HG03095 (cell line): ENCODE data around the gene TSPAN1.
A peak's percentile ranks its signal among the peaks of the same experiment; 100 is the strongest.

Experiments
- ATAC-seq: cut with Tn5 transposase; IDR thresholded peaks from one replicate; pipeline ENCODE4 v1.9.1; 2021; ENCODE audit warnings: moderate library complexity; ENCODE audit not compliant: unreplicated experiment

TSPAN1 gene

DNA sequence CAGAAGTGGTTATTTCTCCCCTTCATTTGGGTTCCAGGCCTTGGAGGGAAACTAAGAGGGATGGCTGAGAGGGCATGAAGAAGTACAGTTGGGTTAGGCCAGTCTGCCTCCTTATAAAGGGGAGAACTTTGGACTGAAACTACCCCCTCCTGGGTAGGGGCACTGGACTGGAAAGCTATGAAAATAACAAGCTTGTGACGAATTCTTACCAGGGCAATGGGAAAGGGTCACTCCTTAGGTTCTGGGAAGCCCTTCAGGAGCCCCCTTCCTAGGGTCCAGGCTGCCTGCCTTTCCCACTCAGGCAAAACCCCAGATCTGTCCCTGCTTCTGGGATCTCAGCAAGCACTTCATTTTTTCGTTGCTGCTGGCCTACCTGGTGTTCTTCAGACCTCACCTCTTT, 11.2 kb downstream of the TSPAN1 start:
- no peak for ATAC-seq

DNA sequence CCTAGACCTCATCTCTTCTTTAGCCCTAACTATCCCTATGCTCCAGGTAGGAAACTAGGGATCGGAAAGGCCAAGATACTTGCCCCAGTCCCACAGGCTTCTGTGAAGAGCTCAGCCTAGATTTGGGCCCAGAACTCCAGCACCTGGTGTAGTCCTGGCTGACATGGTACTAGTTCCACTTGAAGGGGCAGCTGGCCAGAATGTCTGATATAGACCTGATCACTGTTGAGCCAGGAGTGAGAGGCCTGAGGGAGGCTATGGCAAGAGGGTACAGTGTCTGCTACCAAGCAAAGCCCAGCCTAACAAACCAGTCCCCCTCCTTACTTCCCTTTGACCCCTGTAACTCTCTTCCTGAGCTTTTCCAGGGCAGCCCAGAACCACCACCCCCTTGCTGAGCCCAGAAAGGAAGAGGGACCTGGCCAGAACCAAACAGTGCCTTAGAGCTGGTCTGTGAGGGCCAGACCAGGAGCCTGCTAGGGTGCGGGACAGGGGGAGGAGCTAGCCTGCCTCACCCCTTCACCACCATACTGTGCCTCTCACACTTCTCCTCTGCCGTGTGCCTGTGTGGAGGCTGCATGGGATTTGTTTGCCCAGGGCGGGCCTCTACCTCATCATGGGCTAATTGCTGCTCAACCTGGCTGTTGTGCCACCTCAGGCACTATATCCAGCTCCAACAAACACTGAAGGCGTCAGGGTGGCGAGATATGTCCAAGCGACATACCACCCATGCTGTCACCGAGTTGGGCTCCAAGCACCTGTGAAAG, 12.4 kb downstream of the TSPAN1 start:
- no peak for ATAC-seq

DNA sequence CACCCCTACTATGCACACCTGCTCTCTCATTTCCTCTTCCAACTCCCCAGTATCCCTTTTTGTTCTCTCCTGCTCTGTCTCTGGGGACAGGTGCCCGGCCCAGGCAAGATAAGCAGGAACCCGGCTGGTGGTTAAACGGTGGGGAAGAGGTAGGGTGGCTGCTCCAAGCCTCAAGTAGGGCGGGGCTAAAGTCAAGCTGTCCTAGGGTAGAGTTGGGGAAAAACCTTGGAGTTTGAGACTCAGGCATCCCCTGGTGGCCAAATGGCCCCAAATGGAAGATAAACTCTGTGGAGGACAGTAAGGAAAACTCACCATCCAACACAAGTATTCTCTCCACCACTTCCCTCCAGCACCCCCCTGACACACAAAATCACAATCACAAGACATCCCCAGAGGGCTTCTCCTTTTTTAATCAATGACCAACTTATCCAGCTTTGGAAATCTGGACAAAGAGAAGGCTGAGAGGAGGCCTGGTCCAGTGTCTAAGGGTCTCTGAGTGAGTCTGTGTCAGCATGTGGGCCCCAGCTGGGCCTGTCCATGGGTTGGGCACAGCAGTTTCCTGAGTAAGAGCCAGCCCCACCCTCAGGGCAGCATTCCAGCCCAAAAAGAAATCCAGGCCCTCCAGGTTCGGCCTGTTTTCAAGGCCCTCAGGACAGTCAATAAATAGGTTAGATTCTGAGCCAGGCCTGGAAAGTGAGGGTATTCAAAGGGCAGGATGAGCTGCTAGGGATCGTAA, 13.6 kb downstream of the TSPAN1 start:
- no peak for ATAC-seq

DNA sequence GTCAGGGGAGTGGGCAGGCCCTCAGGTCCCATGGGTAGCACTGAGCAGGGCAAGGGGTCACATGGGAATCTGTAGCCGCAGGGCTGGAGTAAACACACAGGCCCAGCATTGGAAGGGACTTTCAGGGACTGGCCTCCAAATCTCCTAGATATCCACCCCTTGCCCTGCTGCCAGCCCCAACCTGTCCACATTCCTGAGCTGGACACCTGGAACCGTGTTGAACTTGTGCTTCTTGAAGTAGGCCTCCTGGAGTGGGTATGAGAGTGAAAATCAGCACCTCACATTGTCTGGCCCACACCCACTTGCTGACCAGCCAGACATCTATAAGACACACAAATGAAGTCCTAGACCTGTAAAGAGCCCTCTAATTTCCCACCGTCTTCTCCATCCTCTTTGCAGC, 15.7 kb downstream of the TSPAN1 start:
- ATAC-seq, result no peak

DNA sequence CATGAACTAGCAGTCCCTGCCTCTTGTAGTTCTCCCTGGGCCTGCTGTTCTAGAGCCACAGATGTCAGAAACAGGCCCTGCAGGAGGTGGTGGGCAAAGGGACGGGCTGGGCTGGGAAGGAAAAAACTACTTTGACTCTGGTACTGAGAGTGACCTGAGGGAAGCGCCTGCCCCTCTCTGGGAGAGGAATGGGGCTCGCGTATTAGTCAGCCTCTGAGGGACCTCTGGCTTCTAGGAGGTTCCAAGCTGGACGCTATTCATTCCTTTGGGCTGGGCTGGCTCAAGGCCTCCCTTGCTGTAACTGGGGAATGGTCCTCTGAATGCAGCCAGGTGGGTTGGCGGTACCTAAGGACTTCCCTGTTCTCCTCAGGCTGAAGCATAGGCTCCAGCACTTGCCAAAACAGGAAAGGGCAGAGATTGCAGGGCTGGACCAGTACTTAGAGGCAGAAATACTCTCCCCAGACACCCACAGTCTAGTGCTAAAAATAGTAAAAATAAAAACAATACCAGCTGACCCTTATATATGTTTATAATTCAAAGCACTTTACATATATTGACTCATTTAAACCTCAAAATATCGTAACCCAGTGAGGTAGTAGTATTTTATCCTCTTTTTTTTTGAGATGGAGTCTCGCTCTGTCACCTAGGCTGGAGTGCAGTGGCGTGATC, 16.3 kb downstream of the TSPAN1 start:
- no peak for ATAC-seq

DNA sequence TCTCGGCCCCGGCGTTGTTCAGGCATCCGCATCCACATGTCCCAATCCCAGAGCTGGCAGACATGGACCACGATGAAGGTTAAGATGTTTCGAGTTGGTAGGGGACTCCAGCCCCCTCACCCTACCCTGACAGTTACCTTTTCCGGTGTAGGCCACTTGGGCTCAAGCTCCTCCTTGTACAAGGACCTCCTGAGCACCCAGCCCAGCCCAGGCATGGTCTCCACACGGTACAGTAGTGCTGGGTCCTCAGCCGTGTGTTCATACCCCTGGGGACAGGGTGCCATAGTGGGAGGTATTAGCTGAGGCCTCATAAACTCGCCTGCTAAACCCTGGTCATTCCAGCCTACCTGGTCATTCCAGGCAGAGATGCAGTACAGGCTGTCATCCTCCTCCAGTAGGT, 17.3 kb downstream of the TSPAN1 start:
- ATAC-seq, result no peak

DNA sequence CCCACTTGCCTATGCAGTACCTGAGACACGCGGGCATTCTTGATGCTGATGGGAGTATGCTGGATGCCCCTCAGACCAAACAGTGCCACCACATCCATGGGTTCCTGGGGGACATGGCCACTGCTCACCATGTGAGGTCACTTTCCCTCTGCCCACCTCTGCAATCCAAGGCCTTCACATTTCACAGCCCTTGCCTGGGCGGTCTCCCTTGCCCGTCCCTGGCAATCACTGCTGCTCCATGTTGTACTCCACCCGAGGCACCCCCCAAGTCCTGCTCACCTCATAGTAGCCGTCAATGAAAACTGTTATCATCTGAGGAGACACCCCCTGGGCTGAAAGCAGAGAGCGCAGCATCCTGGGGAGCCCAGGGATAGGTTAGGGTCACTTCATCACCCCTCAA, 18.4 kb downstream of the TSPAN1 start:
- ATAC-seq, result no peak

DNA sequence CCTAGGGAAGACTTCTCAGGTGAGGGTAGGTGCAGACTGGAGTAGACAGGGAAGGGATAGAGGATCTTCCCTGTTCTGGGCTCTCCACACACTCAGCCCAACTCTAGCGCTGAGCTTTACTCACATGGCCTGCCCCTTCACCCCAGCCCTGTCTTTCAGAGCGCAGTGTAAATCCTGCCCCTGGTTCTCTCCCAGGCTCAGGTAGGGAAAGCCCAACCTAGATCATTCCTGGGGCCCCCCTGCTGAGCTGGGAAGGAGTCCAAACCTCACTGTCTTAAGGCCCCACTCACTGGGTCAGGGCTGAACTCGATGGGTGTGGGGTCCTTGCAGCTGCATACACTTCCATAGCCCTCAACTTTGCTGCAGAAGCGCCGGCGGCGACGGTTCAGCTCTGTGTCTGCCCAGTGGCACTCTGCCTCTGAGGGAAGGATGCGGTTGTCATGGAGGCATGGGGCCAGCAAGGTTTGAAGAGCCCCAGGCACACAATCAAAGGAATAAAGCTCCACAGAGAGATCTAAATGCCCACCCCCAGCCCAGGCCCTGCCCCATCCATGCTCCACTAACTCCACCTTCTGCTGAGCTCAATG, 19.2 kb downstream of the TSPAN1 start:
- no peak for ATAC-seq

DNA sequence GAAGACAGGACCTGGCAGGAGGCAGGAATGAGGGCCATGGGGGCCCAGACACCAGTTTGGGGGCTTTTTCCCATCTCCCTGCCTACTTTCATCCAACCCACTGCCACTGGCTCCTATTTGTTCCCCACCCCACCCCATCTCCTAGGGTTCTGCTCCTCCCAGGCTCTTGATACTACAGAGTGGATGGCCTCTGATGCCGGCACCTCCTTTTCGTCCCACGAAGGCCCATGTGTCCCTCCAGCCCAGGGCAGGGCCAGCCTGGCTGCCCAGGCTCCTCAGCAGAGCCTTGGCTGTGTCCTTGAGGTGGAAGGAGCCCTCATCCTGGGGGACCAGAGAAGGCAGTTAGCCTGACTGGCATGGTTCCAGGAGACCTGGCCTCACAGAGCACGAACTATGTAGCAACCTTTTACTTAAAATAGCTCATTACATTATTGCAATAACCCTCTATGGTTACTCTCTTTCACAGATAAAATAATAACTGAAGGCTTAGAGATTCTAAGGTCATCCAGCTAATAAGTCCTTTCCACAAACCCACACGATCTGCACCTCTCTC, 19.8 kb downstream of the TSPAN1 start:
- no peak for ATAC-seq

DNA sequence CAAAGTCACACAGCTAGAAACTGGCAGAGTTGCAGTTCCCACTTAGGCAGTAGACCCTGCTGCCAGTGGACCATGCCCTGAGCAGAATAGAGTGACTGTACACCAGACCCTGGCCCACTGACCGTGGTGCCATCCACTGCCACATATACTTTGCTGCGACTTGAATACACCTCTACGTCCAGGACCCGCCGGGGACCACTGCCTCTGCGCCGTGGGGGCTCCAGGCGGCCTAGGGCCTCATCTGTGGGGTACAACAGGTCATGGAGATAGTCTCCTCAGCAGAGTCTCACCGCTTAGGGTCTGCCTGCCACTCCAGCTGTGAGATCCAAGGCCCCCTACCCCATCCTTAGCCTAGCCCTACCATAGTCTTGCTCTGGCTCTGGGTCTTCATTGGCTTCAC, 21.7 kb downstream of the TSPAN1 start:
- ATAC-seq, result no peak

DNA sequence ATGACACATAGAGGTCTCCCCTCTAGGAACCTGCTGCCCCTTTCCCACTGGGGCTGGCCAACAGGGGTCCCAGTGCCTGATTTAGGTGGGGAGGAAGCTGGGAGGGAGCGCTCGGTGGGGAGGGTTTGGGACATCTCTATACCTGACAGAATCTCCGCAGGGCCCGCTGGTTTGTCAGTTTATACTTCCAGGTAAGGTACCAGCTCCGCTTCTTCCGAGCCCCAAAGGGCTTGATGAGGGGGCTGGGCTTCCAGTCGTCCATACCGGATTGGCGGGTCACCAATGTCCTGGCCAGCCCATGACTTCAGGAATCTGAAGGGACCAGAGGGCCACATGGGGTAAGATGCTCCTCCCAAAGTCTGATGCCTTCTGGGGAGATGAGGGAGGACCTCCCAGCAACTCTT, 22.7 kb downstream of the TSPAN1 start:
- no peak for ATAC-seq

DNA sequence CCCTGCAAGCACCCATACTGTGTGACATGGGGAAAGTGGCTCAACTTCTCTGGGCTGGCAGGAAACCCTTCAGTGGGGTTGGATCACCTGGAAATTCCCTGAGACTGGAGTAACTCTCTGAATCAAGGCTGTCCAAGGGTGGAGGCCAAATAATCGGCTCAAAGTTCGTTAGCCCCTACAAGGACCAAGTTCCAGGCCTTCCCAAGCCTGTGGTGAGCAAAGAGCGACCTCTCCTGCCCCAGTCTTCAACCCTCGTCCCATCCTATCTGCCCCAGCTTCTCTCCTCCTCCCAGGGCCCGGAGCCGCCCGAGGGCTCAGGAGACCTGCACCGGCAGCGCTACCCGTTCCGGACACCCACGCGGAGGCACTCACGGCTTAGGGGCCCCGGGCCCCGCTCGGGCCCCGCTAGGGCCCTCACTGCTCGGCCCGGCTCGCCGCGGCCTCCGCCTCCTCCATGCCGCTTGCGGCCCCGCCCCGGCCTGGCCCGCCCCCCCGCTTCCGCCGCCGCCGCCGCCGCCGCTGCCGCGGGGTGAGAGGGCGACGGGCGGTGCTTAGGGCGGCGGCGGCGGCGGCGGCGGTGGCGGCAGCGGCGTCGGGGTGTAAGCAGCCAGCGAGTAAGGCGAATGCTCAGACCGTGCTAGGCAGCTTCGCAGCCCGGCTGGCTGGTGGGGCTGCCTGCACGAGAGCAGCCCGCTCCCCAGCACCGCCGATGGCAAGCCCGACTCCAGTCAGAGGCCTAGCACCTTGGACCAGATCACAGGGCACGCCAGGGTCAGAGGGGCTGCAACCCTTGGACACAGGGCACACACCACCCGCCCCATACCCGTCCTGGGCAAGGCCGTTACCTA, 23.3 kb downstream of the TSPAN1 start, which contains the start of gene POMGNT1:
Gene POMGNT1, minus strand, starts transcription at position 471 of the 848 bp plus-strand sequence. CDS start 613 bp downstream, outside the sequence.
- peak; percentile 88 for ATAC-seq

DNA sequence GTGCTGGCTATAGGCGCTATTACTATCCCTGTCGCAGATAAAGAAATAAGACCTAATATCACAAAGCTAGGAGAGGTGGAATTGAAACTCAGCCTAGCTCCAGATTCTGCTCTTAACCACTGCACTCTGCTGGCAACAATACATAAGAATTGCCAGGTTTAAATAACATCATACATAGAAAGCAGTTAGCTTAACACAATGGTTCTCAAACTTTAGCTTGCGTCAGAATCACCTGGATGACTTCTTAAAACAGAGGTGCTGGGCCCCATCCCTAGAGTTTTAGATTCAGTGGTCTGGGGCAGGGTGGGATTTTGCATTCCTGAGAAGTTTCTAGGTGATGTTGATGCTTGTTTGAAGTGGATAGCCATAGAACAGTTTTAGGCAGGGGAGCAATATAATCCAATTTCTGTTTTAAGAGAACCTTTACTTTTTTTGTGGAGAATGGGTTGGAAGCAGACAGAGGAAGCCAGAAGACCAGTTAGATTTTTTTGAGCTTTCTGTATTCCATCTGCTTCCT, 24.4 kb downstream of the TSPAN1 start:
- no peak for ATAC-seq

DNA sequence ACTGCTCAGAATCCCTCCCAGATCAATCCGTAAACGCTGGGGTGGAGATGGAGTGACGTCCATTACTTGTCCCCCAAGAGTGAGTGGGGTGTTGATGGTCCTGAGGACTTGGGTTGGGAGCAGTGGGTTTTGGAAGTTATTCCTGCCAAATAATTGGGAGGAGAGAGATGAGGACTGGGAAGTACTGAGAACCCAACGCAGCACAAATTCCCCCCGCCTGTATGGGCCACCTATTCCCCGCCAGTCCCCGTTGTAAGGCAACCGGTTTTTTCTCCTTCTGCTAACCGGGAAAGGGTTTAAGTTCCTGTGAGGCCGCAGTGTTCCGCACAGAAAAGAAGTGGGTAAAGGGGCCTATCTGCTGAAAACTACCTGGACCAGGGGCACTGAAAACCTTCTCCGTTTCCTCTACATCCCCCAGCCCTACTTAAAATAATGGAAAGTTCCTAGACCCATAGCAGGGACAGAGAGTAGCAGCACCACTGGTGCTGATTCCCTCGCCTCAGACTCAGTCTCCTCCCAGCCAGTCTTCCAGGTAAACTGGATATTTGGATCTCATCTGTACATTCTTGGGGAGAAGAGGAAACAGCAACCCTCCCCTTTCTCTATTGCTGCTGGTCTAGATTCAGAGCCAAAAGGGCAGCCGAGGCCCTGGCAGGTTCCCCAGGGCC, 29.0 kb downstream of the TSPAN1 start:
- ATAC-seq, result no peak

DNA sequence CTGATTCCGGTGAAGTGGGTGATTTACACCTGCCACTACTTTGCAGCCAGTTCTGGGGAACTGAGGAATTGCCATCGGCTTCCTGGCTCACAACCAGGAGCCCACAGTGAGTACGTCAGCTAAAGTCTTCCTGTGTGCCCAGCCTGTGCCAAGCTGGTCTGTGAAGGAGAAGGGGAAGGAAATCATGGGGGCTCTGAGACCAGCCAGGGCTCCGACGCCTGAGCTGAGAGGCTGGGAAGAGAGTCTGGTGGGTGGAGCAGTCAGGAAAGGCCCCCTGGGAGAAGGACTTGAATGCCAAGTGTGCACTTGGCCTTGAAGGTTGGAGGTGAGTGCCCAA, 29.5 kb downstream of the TSPAN1 start:
- ATAC-seq, result no peak

DNA sequence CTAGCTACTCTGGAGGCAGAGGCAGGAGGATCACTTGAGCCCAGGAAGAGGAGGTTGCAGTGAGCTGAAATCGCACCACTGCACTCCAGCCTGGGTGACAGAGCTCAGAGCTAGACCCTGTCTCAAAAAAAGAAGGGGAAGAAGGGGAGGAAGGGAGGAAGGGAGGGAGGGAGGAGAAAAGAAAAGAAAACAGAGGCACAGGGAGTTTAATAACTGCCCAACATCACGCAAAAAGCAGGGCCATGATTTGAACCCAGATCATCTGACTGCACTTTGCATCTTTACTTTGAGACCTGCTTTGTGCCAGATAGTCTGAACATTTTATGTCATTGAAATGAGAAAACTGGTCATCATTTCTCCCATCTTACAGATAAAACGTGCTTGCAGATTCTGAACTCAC, 30.3 kb downstream of the TSPAN1 start:
- no peak for ATAC-seq

DNA sequence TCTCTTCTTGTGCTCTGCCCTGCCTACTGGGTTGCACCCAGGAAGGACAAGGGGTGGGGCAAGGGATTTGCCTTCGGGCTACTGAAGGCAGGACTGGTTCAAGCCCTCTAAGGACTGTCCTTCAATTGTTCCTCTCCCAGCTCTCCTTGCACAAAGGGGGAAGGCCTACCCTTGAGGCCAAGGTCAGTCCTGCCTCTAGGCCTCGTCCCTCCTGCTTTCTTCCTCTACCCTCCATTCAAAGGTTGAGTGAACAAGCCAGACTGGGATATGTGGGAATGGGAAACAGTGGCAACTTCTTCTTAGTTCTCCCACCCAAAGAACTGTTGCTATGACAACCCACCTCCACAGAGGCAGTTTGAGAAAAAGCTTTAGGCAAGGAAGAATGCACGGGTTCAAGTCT, 30.9 kb downstream of the TSPAN1 start:
- no peak for ATAC-seq

DNA sequence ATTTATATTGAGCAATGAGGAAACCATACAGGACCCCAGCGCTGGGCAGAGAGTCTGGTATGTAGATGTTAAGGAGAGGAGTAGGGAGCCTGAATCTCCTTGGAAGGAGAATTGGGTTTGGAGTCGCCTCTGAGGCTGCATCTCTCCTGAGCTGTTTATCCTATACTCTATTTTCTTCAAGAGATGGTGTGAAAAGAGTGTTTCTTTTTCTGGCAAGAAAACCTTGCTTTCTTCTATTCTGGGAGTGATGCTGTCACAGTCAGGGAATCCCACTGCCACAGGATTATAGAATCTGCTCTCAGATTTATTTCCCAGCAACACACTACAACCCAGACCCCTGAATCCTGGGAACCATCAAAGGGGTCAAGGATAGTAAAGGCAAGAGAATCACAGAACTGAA, 31.5 kb downstream of the TSPAN1 start:
- ATAC-seq, result no peak

DNA sequence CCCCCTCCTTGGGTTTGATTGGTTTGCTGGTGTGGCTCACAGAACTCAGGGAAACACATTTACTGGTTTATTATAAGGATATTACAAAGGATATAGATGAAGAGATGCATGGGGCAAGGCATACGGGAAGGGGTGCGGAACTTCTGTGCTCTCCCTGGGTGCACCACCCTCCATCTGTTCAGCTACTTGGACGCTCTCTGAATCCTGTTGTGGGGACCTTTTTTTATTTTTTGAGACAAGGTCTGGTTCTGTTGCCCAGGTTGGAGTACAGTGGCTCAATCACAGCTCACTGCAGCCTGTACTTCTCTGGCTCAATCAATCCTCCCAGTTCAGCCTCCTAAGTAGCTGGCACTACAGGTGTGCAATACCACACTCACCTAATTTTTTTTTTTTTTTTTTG, 35.7 kb downstream of the TSPAN1 start:
- ATAC-seq, result no peak

DNA sequence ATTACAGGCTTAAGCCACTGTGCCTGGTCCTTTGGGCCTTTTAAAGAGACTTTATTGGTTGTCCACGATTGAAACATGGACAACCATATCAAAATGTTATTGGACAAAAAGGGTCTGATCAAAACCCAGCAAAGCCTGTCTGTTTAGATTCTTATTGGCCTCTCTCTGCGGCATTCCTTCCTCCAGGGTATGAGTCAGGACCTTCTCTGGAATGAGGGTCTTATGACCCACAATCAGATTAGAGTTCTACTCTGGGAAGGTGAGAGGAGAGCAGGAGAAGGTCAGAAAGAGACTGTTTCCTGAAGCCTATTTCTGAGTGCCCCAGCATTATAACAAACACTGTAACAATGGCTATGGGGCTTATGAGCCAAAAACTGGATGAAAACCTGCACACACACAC, 36.2 kb downstream of the TSPAN1 start:
- no peak for ATAC-seq
